T1000 (cell line): ENCODE measurements around the gene MEF2A.
"Not testable (repeated sequence)": the region's sequence is repeated elsewhere in the genome, so short reads cannot be mapped to it uniquely, and the experiment has no call there.

Source experiments
- DNase-seq: peaks from one replicate; lab custom pipeline; 2025; ENCODE audit warnings: mixed read lengths; lab: John Stamatoyannopoulos, UW

MEF2A gene

GRCh38 chr15:99651023-99651807 is 85.4 kb downstream of the MEF2A start:
- no peak for DNase-seq

GRCh38 chr15:99656205-99656604 is 90.4 kb downstream of the MEF2A start:
- no peak for DNase-seq

DNA sequence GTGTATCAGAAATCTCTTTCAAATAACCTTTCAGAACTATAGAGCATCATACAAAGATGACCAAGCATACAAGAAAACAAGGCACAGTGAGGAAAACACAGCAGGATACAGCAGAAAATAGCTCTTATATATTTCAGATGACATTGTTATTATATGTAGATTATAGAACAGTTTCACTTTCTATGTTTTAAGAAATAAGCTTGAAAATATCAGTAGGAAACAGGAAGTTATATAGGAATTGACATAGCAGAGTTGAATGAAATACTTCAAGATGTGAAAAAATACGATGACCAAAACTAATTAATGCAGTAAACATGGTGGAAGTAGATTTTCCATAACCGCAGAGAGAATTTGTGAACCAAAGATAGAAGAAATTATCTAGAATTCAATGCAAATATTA is 92.2 kb downstream of the MEF2A start:
- DNase-seq, result no peak

- no peak for DNase-seq
Observed at GRCh38 chr15:99662903-99663302, 97.1 kb downstream of the MEF2A start.

DNA sequence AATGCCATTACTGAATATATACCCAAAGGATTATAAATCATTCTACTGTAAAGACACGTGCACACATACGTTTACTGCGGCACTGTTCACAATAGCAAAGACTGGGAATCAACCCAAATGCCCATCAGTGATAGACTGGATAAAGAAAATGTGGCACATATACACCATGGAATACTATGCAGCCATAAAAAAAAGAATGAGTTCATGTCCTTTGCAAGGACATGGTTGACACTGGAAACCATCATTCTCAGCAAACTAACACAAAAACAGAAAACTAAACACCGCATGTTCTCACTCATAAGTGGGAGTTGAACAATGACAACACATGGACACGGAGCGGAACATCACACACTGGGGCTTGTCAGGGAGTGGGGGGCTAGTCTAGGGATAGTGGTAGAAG is 100.3 kb downstream of the MEF2A start:
- DNase-seq, result not testable (repeated sequence)

DNA sequence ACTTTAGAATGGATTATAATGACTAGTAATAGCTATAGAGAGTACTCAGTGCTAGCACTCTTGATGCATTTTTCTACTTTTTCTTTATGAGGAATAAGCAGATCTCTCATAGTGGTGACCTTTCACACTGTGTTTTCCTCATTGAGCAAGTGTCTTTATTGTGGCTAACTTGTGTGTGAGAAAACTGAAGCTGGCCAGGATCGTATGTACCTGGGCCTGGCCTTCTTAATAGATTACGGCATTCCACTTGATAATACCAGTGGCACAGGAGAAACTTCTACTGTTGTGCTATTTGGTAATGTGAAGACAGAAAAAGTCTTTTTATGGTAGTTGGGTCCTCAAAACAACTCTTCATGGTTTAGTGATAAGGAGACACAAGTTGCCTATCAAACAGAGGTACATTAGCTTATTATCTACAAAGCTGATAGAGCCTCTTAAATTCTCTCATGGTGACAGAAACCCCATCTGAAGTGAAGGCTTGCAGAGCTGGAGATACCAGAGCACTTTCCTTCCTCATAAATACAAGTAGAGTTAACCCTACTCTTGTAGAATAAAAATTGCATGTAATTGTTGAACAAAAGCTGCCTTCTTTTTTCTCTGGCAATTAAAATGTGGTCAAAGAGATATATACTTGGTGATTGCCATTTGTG is 102.9 kb downstream of the MEF2A start:
- DNase-seq, result no peak

GRCh38 chr15:99669250-99669649 is 103.5 kb downstream of the MEF2A start:
- no peak for DNase-seq

- DNase-seq, result no peak
Observed at GRCh38 chr15:99671926-99672635, 106.3 kb downstream of the MEF2A start.

DNA sequence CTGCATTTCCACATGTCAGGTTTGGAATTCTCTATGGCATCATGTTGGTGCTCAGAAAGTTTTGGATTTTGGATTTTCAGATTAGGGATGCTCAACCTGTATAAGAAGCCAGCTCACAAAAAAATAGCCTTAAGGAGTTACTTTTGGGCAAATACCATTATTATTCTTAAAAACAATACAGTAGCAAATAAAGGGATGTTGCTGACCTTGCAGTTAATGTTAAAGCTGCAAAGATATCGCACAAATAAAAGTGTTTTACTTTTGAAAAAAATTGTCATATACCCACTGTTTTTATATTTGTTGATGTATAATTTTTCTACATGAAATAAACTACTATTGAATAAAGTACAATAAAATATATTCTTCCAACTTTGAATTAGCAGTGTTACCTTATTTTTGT is 107.3 kb downstream of the MEF2A start:
- DNase-seq, result no peak

DNA sequence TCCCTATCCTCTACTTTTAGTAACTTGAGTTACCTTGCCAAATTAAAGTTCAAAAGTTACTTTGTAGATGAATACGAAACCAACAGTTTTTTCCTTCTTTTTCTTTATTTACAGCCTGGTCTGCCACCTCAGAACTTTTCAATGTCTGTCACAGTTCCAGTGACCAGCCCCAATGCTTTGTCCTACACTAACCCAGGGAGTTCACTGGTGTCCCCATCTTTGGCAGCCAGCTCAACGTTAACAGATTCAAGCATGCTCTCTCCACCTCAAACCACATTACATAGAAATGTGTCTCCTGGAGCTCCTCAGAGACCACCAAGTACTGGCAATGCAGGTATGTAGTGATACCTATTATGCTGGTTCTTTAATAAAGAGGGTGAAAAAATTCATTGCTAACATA is 108.5 kb downstream of the MEF2A start:
- DNase-seq, result no peak

DNA sequence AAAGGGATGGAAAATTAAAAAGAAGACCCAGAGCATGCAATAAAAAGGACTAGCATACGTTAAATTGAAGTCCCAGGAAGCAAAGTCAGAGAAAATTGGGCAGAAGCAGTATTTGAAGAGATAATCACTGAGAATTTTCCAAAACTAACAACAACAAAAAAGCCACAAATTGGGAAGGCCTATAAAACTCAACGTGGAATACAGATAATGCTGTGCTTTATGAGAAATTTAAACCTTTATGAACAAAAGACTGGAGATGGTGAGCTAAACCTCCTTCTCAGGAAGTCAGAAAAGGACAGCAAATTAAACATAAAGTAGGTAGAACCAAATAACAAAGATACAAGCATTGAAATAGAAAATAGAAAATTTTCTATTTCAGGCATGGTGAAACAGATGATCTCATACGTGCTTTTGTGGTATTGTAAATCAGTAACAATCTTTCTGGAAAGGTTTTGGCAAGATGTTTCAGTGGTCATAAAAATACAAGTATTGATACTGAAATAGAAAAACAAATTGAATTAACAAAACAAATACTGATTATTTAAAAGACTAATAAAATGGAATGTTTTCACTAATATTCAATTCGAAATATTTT is 111.9 kb downstream of the MEF2A start:
- no peak for DNase-seq

GRCh38 chr15:99680276-99680675 is 114.5 kb downstream of the MEF2A start:
- no peak for DNase-seq

GRCh38 chr15:99681990-99682389 is 116.2 kb downstream of the MEF2A start:
- DNase-seq, result no peak

DNA sequence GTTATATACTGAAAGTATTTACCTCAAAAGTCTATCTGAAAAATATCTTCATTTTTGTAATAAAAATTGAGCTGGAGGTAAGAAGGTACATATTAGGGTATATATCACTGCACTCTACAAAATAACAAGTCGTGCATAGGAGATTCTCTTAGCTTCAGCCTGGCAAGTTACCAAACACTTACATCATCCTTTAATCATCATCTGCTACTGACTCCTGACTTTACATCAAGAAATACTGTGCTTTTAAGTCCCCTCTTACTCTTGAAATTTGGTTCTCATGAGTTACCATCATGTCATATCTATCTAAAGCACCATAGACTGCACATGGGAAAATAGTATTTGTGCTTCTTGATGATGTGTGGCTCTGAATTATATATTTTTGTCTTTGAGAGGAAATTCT is 116.7 kb downstream of the MEF2A start:
- DNase-seq, result no peak

GRCh38 chr15:99683000-99683670 is 117.4 kb downstream of the MEF2A start:
- no peak for DNase-seq

DNA sequence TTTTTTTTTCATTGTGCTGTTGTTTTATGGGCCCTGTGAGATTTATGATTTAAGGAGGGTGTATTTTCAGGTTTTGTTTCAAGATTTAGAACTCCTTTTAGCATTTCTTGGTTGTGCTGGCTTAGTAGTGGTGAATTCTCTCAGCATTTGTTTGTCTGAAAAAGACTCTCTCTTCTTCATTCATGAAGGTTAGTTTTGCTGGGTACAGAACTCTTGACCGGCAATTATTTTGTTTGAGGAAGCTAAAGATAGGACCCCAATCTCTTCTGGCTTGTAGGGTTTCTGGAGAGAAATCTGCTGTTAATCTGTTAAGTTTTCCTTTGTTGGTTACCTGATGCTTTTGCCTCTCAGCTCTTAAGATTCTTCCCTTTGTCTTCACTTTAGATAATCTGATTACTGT is 120.5 kb downstream of the MEF2A start:
- no peak for DNase-seq

DNA sequence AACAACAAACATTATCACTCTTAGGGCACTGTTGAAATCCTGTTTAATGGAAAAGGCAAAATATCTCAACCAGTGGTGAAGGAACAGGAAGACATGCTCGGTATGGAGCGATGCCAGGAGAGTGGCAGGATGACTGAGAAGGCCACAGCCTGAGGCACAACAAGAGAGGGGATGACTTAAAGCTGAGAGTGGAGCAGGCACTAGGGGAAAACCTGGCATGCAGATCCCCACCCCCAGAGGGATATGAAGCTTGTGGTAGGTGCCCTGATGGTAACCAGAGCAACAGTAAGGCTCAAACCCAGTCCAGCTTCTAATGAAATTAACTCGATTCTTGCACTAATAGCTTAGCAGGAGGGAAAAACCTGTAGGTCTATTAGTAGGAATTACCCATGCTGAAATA is 127.0 kb downstream of the MEF2A start:
- DNase-seq, result no peak

GRCh38 chr15:99696096-99696495 is 130.3 kb downstream of the MEF2A start:
- DNase-seq, result no peak

DNA sequence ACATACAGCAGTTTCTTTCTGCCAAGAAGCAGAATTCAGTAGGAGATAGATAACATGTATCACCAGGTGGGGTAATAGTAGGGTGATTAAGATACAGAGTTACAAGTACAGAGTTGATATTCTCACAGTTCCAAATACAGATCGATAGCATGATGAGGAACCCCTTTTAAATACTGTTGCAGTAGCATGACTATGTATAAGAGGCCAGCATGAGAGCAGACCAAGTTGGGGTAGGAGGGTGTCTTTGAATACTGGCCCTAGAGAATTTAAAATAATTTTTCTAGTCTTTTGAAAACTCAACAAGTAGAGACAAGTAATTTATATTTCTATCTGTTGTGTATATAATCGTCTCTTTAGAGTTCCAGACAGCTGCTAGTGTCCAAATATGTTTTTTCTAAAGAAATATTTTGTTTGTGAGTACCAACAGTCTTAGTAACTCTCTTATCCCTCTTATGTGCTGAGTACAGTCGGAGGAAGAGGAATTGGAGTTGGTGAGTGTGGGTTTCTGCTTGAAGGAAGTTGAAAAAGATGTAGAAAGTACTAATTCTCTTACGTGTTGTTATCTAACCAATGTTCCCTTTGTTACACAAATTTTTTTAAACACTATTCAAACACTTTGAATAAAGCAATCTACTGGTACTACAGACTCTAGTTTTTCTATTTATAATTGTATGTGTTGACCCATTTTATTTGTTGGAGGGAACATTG is 137.3 kb downstream of the MEF2A start:
- no peak for DNase-seq

- DNase-seq, result no peak
Observed at GRCh38 chr15:99703603-99704443, 138.0 kb downstream of the MEF2A start.

DNA sequence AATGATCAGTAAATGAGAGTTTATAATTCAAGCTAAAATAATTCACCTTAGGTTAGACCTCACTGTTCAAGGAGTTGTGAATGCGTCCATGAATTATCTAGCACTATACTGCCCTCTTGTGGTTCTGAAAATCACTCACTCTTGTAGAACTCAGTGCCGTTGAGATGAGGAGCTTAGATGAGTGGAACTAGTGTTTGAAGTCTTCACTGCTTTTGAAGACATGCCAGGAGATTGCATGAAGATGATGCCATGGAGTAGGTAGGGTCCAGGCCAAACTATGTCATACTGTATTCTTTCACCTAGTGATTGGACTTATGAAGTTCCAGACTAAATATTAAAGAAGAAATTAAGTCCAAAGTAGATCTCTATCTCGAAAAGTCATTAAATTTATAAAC is 138.7 kb downstream of the MEF2A start:
- DNase-seq, result peak; percentile 22
